ENCODE data around the gene AFF1. TPM values are rescaled to one million over a fixed set of nuclear protein-coding genes. Genes with fewer than 3 reads are reported as not detected.

Gene AFF1
- total RNA-seq, 4 donors from 2014 or later, result 89.4 to 138 (median 103) TPM

GRCh38 chr4:87025023-87025613, 90.3 kb downstream of the AFF1 start:
- no peak for ATAC-seq (ENCODE audit: low FRiP score)
- no peak for DNase-seq (ENCODE audit: low spot score)
- TF ChIP-seq CTCF (IDR thresholded peaks at IDR 0.05), result no peak

GRCh38 chr4:87025614-87026041, 90.8 kb downstream of the AFF1 start:
- no peak for ATAC-seq (ENCODE audit: low FRiP score)
- DNase-seq (ENCODE audit: low spot score), result no peak
- no peak for TF ChIP-seq CTCF (IDR thresholded peaks at IDR 0.05)

- ATAC-seq (ENCODE audit: low FRiP score), result no peak
- TF ChIP-seq CTCF (IDR thresholded peaks at IDR 0.05), result no peak
- no peak for DNase-seq (ENCODE audit: low spot score)
Measured at GRCh38 chr4:87026800-87027495, 92.1 kb downstream of the AFF1 start.

- TF ChIP-seq CTCF (IDR thresholded peaks at IDR 0.05), result no peak
- DNase-seq (ENCODE audit: low spot score) (no peak), ATAC-seq (ENCODE audit: low FRiP score) (peak; percentile 50)
Measured at GRCh38 chr4:87029356-87029755, 94.5 kb downstream of the AFF1 start.

GRCh38 chr4:87030124-87030523, 95.3 kb downstream of the AFF1 start:
- ATAC-seq (ENCODE audit: low FRiP score), result no peak
- no peak for TF ChIP-seq CTCF (IDR thresholded peaks at IDR 0.05)
- DNase-seq (ENCODE audit: low spot score), result no peak

- no peak for TF ChIP-seq CTCF (IDR thresholded peaks at IDR 0.05)
- DNase-seq (ENCODE audit: low spot score) (no peak), ATAC-seq (ENCODE audit: low FRiP score) (peak; percentile 42)
Measured at GRCh38 chr4:87030755-87031441, 96.1 kb downstream of the AFF1 start.
